NT2/D1 (cell line): ENCODE results near the gene ME2.

Experiments
- SUZ12 ChIP-seq: IDR thresholded peaks from 2 replicates; pipeline ENCODE4 v1.6.1; 2011; ENCODE audit not compliant: insufficient read length, insufficient read depth; ENCODE audit errors: extremely low read depth
- YY1 ChIP-seq: IDR thresholded peaks from 2 replicates; pipeline ENCODE4 v1.6.1; 2011; ENCODE audit not compliant: insufficient read length, insufficient read depth

DNA sequence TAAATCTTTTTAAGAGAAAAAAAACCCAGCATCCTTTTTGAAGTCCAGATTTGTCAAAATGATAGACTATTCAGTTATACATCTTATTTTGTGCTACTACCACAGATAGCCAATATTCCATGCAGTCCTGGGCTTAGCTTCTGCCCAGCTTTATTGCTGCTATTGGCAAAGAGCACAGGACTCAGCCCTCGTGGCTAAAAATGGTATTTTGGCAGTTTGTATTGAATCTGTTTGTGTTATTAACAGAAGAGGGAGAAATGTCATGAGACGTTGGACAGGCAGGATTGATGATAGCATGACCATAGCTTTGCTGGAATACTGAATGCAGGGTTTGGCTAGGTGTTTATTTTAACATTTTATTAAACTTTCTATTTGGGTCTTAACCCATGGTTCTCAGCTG is 108.3 kb downstream of the ME2 start:
- TF ChIP-seq SUZ12 = no peak
- TF ChIP-seq YY1 = no peak
